IMR-90 (cell line): ENCODE results near the gene JPH3. TPM values are rescaled to one million over a fixed set of nuclear protein-coding genes. Genes with fewer than 3 reads are reported as not detected.

Experiments used
- ATAC-seq: fragments of 200-7000 bp; cut with Tn5 transposase; 2 replicates; pipeline ENCODE4 v1.9.1; 2020; ENCODE audit warnings: low read depth, mild to moderate bottlenecking, moderate library complexity
- BruUV-seq: library from RNA; stranded (reverse); fragments of 400-500 nt; replicated peaks from 2 replicates; lab custom pipeline; 2021; lab: Mats Ljungman, UMichigan
- CTCF ChIA-PET: fragments of 300-600 bp; formaldehyde crosslinking; extraction: SDS; loops from one replicate; lab custom pipeline; 2021; ENCODE audit warnings: antibody characterized with exemption; lab: Yijun Ruan, JAX
- POLR2A ChIA-PET: fragments of 300-600 bp; sonication (Branson Sonifier 250); formaldehyde crosslinking; loops from one replicate; lab custom pipeline; 2022; ENCODE audit warnings: antibody characterized with exemption; ENCODE audit not compliant: unreplicated experiment; lab: Charles Lee
- DNase-seq: peaks from one replicate; pipeline ENCODE4 v3.0.0; 2013
- H2AFZ ChIP-seq: replicated peaks from 2 replicates; pipeline ENCODE3; 2013; ENCODE audit warnings: low read length, mild to moderate bottlenecking; ENCODE audit not compliant: poor library complexity
- H2AK5ac ChIP-seq: 2 replicates; pipeline ENCODE4 v1.6.1; 2013; ENCODE audit warnings: low read depth, low read length, inconsistent platforms
- H2AK9ac ChIP-seq: replicated peaks from 2 replicates; pipeline ENCODE3; 2013; ENCODE audit warnings: mild to moderate bottlenecking, low read depth, low read length, moderate library complexity; ENCODE audit not compliant: poor library complexity
- H2BK120ac ChIP-seq: 2 replicates; pipeline ENCODE4 v1.6.1; 2013; ENCODE audit warnings: low read depth, low read length, inconsistent platforms
- H2BK15ac ChIP-seq: 3 replicates; pipeline ENCODE4 v1.6.1; 2013; ENCODE audit warnings: low read depth, low read length, inconsistent platforms
- H2BK20ac ChIP-seq: 2 replicates; pipeline ENCODE4 v1.6.1; 2013; ENCODE audit warnings: low read depth, mild to moderate bottlenecking, inconsistent platforms, low read length, moderate library complexity
- H2BK5ac ChIP-seq: 2 replicates; pipeline ENCODE4 v1.6.1; 2013; ENCODE audit warnings: mild to moderate bottlenecking, low read depth, low read length, inconsistent platforms; ENCODE audit not compliant: poor library complexity, severe bottlenecking
- H3K14ac ChIP-seq: replicated peaks from 2 replicates; pipeline ENCODE4 v1.6.1; 2013; ENCODE audit warnings: low read depth, low read length, inconsistent platforms
- H3K18ac ChIP-seq: 2 replicates; pipeline ENCODE4 v1.6.1; 2013; ENCODE audit warnings: low read depth, low read length, control low read depth
- H3K23ac ChIP-seq: 2 replicates; pipeline ENCODE4 v1.6.1; 2013; ENCODE audit warnings: low read depth, low read length, inconsistent platforms
- H3K27ac ChIP-seq: 2 replicates; pipeline ENCODE4 v1.5.1; 2013; ENCODE audit warnings: mild to moderate bottlenecking, control low read depth, low read length; ENCODE audit not compliant: insufficient read depth
- H3K27me3 ChIP-seq: 2 replicates; pipeline ENCODE4 v1.6.1; 2013; ENCODE audit warnings: low read length; ENCODE audit not compliant: control insufficient read depth, insufficient read depth
- H3K36me3 ChIP-seq: 2 replicates; pipeline ENCODE4 v1.6.1; 2013; ENCODE audit warnings: low read length, mixed read lengths; ENCODE audit not compliant: control insufficient read depth, insufficient read depth
- H3K4ac ChIP-seq: 2 replicates; pipeline ENCODE4 v1.6.1; 2013; ENCODE audit warnings: low read depth, low read length, inconsistent platforms
- H3K4me1 ChIP-seq: 2 replicates; pipeline ENCODE4 v1.6.1; 2013; ENCODE audit warnings: low read length, mixed read lengths; ENCODE audit not compliant: control insufficient read depth, insufficient read depth
- H3K4me2 ChIP-seq: 2 replicates; pipeline ENCODE4 v1.6.1; 2013; ENCODE audit warnings: low read depth, mild to moderate bottlenecking, control low read depth, low read length, moderate library complexity
- H3K4me3 ChIP-seq: 2 replicates; pipeline ENCODE4 v1.5.1; 2013; ENCODE audit warnings: low read depth, mild to moderate bottlenecking, control low read depth, low read length, moderate library complexity; ENCODE audit not compliant: insufficient read depth
- H3K56ac ChIP-seq: 2 replicates; pipeline ENCODE4 v1.6.1; 2013; ENCODE audit warnings: low read length, inconsistent platforms; ENCODE audit not compliant: insufficient read depth; ENCODE audit errors: extremely low read depth
- H3K79me1 ChIP-seq, 2 experiments: 2 replicates each; pipeline ENCODE4 v1.6.1; 2013; ENCODE audit warnings: low read length in 2 of 2, inconsistent platforms in 1 of 2, low read depth in 1 of 2
- H3K9ac ChIP-seq: 2 replicates; pipeline ENCODE4 v1.6.1; 2013; ENCODE audit warnings: low read depth, low read length, control low read depth
- H3K9me1 ChIP-seq: 2 replicates; pipeline ENCODE4 v1.6.1; 2013; ENCODE audit warnings: low read length, inconsistent platforms; ENCODE audit not compliant: insufficient read depth
- H3K9me3 ChIP-seq: 2 replicates; pipeline ENCODE4 v1.6.1; 2013; ENCODE audit warnings: low read length; ENCODE audit not compliant: control insufficient read depth, insufficient read depth
- H4K20me1 ChIP-seq: 2 replicates; pipeline ENCODE4 v1.6.1; 2013; ENCODE audit warnings: low read length, inconsistent platforms; ENCODE audit not compliant: insufficient read depth
- H4K5ac ChIP-seq: 2 replicates; pipeline ENCODE4 v1.6.1; 2013; ENCODE audit warnings: mild to moderate bottlenecking, low read depth, low read length, control low read depth
- H4K8ac ChIP-seq, 2 experiments: 2 replicates each; pipeline ENCODE4 v1.6.1; 2013; ENCODE audit warnings: low read depth in 2 of 2, low read length in 2 of 2, control low read depth in 1 of 2, inconsistent platforms in 1 of 2
- H4K91ac ChIP-seq: 2 replicates; pipeline ENCODE4 v1.6.1; 2013; ENCODE audit warnings: low read depth, low read length, inconsistent platforms; ENCODE audit not compliant: insufficient read depth
- BHLHE40 ChIP-seq: fragments of 150-350 bp; IDR thresholded peaks from 2 replicates; pipeline ENCODE4 v1.6.1; 2016; ENCODE audit warnings: mild to moderate bottlenecking, low read depth, low read length
- CHD1 ChIP-seq: IDR thresholded peaks from 2 replicates; pipeline ENCODE4 v1.6.1; 2012; ENCODE audit warnings: low read depth, low read length, improper control_type of control experiment
- MXI1 ChIP-seq: IDR thresholded peaks from 2 replicates; pipeline ENCODE4 v1.6.1; 2012; ENCODE audit warnings: low read depth, mild to moderate bottlenecking, low read length, moderate library complexity, borderline replicate concordance
- NFE2L2 ChIP-seq: fragments of 150-350 bp; IDR thresholded peaks from 2 replicates; pipeline ENCODE4 v1.6.1; 2016; ENCODE audit warnings: low read depth, mild to moderate bottlenecking, low read length
- RAD21 ChIP-seq: IDR thresholded peaks from 2 replicates; pipeline ENCODE4 v1.6.1; 2012; ENCODE audit warnings: low read length, improper control_type of control experiment
- RFX5 ChIP-seq: IDR thresholded peaks from 2 replicates; pipeline ENCODE4 v1.8.0; 2012; ENCODE audit warnings: low read depth, mild to moderate bottlenecking, low read length, moderate library complexity
- SMC3 ChIP-seq: fragments of 150-350 bp; IDR thresholded peaks from 2 replicates; pipeline ENCODE4 v1.6.1; 2016; ENCODE audit warnings: low read depth, mild to moderate bottlenecking, antibody characterized with exemption, low read length, moderate library complexity
- WGBS, 2 experiments: methylation state at CpG; one replicate each; pipeline versions ENCODE4 v1.1.5 to v1.1.7; 2013; ENCODE audit warnings: missing lambda C conversion rate in 2 of 2; ENCODE audit not compliant: insufficient read length in 1 of 2; ENCODE audit errors: extremely low coverage in 2 of 2; 5-methylcytosine and 5-hydroxymethylcytosine counted together
- dilution Hi-C: fragments of 300-500 bp; cut with HindIII; formaldehyde crosslinking; loops from one replicate; pipeline ENCODE4 v1.14.3; 2018; ENCODE audit warnings: low sequenced_read_pairs; ENCODE audit not compliant: unreplicated experiment
- in situ Hi-C: fragments of 300-500 bp; cut with MboI; formaldehyde crosslinking; loops from 3 replicates; pipeline ENCODE4 v1.14.3; 2019; ENCODE audit warnings: low sequenced_read_pairs, inconsistent platforms, mixed read lengths
- intact Hi-C: fragments of 100-400 bp; cut with micrococcal nuclease; formaldehyde crosslinking; loops from 2 replicates; pipeline ENCODE4 v1.10.0; 2022
- polyA plus RNA-seq, 3 experiments: library from polyadenylated mRNA; depleted of rRNA; stranded (reverse); fragments of >200 nt; gene quantifications; 2 replicates each; pipeline ENCODE4 v1.2.3, GENCODE V29; 2012; ENCODE audit warnings: low replicate concordance in 1 of 3
- total RNA-seq: library from RNA; depleted of rRNA; stranded (reverse); fragments of >200 nt; gene quantifications from 2 replicates; pipeline ENCODE4 v1.2.3, GENCODE V29; 2012

The JPH3 gene
- total and polyA plus RNA-seq, 2 of the 4 experiments (the other 2 are of a cell fraction) = 0.03 TPM; not detected in 1

- Histone ChIP-seq H3K4me3 (no peak overlapping the region), H3K9me3 (no peaks in the 10 kb centered on the region; the same call in 1 of the 2 replicates), H2AK9ac (no peak overlapping the region), H2AFZ (no peak overlapping the region), H4K20me1 (no peaks in the 10 kb centered on the region), H3K36me3 (no peaks in the 10 kb centered on the region), H3K4ac (no peak overlapping the region), H3K27me3 (peaks cover 55% of the 10 kb centered on the region), H3K79me1 (no peaks in the 10 kb centered on the region), H4K8ac (no peak overlapping the region), H3K18ac (no peak overlapping the region), H3K14ac (no peak overlapping the region), H3K4me2 (no peak overlapping the region), H3K4me1 (no peaks in the 10 kb centered on the region), H3K9ac (no peak overlapping the region), H2AK5ac (no peak overlapping the region), H3K9me1 (no peaks in the 10 kb centered on the region), H4K91ac (no peak overlapping the region), H2BK5ac (no peak overlapping the region), H4K5ac (no peak overlapping the region), H3K56ac (no peak overlapping the region), H2BK120ac (no peak overlapping the region), H2BK15ac (no peak overlapping the region), H2BK20ac (no peak overlapping the region), H3K27ac (no peak overlapping the region), H3K23ac (no peak overlapping the region)
- TF ChIP-seq NFE2L2 (no peak), MXI1 (no peak), RFX5 (no peak), BHLHE40 (no peak), CHD1 (no peak), SMC3 (no peak), RAD21 (no peak)
- dilution Hi-C loops = no loop called here
- DNase-seq (no peak), ATAC-seq (no peak)
- no TSS peak for BruUV-seq
- 75% methylated on average over 4 of the region's 11 CpGs; no CpG with 5 or more reads in 1 of the 2 experiments for whole genome bisulfite sequencing, 2 experiments
- POLR2A ChIA-PET = no interaction called here
- CTCF ChIA-PET = no interaction called here
- in situ Hi-C loops = no loop called here
- intact Hi-C loops = no loop called here
Observed at GRCh38 chr16:87641721-87642120, 39.4 kb downstream of the JPH3 start.
